Vagina (tissue), 2 donors: ENCODE results near the gene TNFRSF13B. TPM values are rescaled to one million over a fixed set of nuclear protein-coding genes. Genes with fewer than 3 reads are reported as not detected.

Experiments
- DNase-seq, 2 donors: peaks; one replicate each; pipeline ENCODE4 v3.0.0-alpha.2; 2017; ENCODE audit errors: extremely low spot score in 2 of 2
- H3K27ac ChIP-seq: fragments of 200-600 bp; sonication (generic); one replicate; pipeline ENCODE4 v1.5.1; 2019
- H3K27me3 ChIP-seq: fragments of 200-600 bp; sonication (generic); one replicate; pipeline ENCODE4 v1.5.1; 2019
- H3K36me3 ChIP-seq, 2 donors: fragments of 200-600 bp; sonication (generic); one replicate each; pipeline ENCODE4 v1.5.1; 2017 to 2019
- H3K4me1 ChIP-seq: fragments of 200-600 bp; sonication (generic); one replicate; pipeline ENCODE4 v1.5.1; 2019
- H3K4me3 ChIP-seq, 2 donors: fragments of 200-600 bp; sonication (generic); 1 replicate in 1 of 2; 2 replicates in 1 of 2; pipeline ENCODE4 v1.5.1; 2016 to 2019
- H3K9me3 ChIP-seq: fragments of 200-600 bp; sonication (generic); one replicate; pipeline ENCODE4 v1.5.1; 2019
- CTCF ChIP-seq, 3 experiments: fragments of 450-650 bp in 2 of 3; fragments of 200-600 bp in 1 of 3; sonication (generic) in 1 of 3; IDR thresholded peaks; one replicate each; pipeline ENCODE4 v1.5.1; 2017 to 2019; ENCODE audit warnings: antibody characterized with exemption in 3 of 3, mild to moderate bottlenecking in 2 of 3, moderate library complexity in 2 of 3
- POLR2A ChIP-seq, 2 donors: fragments of 450-650 bp; IDR thresholded peaks; one replicate each; pipeline ENCODE4 v1.6.1; 2017; ENCODE audit warnings: antibody characterized with exemption in 2 of 2, mild to moderate bottlenecking in 2 of 2, moderate library complexity in 2 of 2
- POLR2AphosphoS5 ChIP-seq, 2 donors: sonication (generic); formaldehyde crosslinking; IDR thresholded peaks; one replicate each; pipeline ENCODE4 v1.9.0; 2017; ENCODE audit warnings: antibody characterized with exemption in 2 of 2, mild to moderate bottlenecking in 2 of 2, low read depth in 1 of 2; ENCODE audit not compliant: insufficient read depth in 1 of 2
- intact Hi-C: fragments of 100-400 bp; cut with DNase I; formaldehyde crosslinking; loops from one replicate; pipeline ENCODE4 v1.15.1; 2023
- total RNA-seq: library from RNA; depleted of rRNA; stranded (reverse); fragments of >200 nt; gene quantifications from one replicate; pipeline ENCODE4 v1.2.3, GENCODE V29; 2016

TNFRSF13B gene
- total RNA-seq, 1 donor from 2014 or later, result not detected

DNA sequence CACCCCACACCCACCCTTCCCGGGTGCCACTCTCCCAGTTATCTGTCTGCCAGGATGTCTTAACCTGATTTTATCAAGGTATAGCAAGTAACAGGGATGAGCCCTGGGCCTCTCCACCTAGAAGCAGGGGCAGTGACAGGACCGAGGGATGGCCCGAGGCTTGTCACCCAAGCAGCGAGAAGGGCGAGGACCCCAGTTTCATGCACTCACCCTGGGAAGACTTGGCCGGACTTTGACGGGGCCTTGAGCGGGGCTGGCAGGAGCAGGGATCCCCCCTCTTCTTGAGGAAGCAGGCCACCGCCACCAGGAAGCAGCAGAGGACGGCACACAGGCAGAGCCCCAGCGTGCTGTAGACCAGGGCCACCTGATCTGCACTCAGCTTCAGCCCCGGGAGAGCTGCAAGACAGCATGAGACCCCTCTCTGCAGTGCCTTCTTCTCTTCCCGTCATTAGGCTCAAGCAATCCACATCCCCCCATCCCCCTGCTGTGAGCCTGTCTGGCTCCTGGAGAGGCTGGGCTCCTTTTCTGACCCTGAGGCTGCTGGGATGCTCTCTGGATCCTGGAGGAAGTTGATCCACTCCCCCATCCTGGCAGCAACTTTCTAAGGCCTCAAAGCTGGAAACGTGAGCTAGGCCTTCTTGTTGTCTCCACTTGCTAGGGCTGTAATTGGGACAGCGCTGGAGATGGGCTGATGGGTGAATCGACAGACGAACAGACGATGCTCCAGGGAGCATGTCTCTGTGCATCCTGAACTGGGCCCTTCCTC lies 31.6 kb downstream of the TNFRSF13B start:
- intact Hi-C loops, result no loop called here
- H3K4me1 ChIP-seq, result no peaks in the 10 kb centered on the region
- H3K4me3 ChIP-seq, result no peak overlapping the region
- no peak overlapping the region for H3K27ac ChIP-seq
- H3K9me3 ChIP-seq, result no peaks in the 10 kb centered on the region
- H3K27me3 ChIP-seq, result no peaks in the 10 kb centered on the region
- no peaks in the 10 kb centered on the region for H3K36me3 ChIP-seq
- no peak for DNase-seq
- TF ChIP-seq CTCF (IDR thresholded peaks at IDR 0.05), result no peak
- no peak for TF ChIP-seq POLR2A (IDR thresholded peaks at IDR 0.05)
- TF ChIP-seq POLR2AphosphoS5 (IDR thresholded peaks at IDR 0.05; ENCODE audit: insufficient read depth in 1 of 2, low read depth in 1 of 2), result no peak

DNA sequence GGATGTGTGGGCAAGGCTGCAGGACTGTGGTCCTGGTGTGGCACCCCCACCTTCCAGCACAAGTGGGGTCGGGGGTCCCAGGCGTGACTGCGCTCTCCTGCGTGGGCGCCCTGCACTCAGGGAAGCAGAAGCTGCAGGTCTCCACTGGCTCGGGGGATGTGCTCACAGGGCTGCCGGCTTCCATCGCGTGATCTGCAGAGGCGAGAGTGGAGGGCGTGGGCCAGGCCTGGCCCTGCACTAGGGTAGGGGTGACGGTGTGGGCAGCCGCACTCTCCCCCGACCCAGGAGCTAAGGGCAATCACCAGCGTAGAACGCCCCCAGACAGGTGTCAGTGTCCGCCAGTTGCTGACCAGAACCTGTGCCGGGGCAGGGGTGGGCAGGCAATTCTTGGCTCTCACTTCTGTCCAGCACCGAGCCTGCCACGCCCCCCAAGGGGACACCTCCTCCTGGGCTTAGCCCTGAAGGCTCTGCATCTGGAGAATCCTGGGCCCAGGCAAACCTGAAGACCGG lies 32.3 kb downstream of the TNFRSF13B start:
- Histone ChIP-seq H3K27me3 (no peaks in the 10 kb centered on the region), H3K9me3 (no peaks in the 10 kb centered on the region), H3K36me3 (no peaks in the 10 kb centered on the region), H3K4me3 (no peak overlapping the region), H3K27ac (no peak overlapping the region), H3K4me1 (no peaks in the 10 kb centered on the region)
- no peak for DNase-seq
- intact Hi-C loops, result no loop called here
- TF ChIP-seq POLR2AphosphoS5 (IDR thresholded peaks at IDR 0.05; ENCODE audit: insufficient read depth in 1 of 2, low read depth in 1 of 2) (no peak), CTCF (IDR thresholded peaks at IDR 0.05) (no peak), POLR2A (IDR thresholded peaks at IDR 0.05) (no peak)

DNA sequence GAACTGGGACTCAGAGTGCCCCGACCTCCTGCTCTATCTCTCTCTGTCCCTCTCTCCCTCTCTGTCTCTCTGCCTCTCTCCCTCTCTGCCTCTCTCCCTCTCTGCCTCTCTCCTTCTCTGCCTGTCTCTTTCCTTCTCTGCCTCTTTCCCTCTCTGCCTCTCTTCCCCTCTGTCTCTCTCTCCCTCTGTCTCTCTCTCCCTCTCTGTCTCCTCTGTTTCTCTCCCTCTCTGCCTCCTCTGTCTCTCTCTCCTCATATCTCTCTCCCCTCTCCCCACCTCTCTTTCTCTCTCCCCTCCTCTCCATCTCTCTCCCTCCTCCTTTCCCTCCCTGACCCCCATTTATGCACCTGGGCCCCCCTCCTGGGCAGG lies 32.7 kb downstream of the TNFRSF13B start:
- no peaks in the 10 kb centered on the region for H3K4me1 ChIP-seq
- H3K4me3 ChIP-seq, result no peak overlapping the region
- H3K36me3 ChIP-seq, result no peaks in the 10 kb centered on the region
- no peak overlapping the region for H3K27ac ChIP-seq
- no peaks in the 10 kb centered on the region for H3K27me3 ChIP-seq
- intact Hi-C loops, result no loop called here
- H3K9me3 ChIP-seq, result no peaks in the 10 kb centered on the region
- TF ChIP-seq POLR2A (IDR thresholded peaks at IDR 0.05) (no peak), POLR2AphosphoS5 (IDR thresholded peaks at IDR 0.05; ENCODE audit: insufficient read depth in 1 of 2, low read depth in 1 of 2) (no peak), CTCF (IDR thresholded peaks at IDR 0.05) (no peak)
- no peak for DNase-seq

DNA sequence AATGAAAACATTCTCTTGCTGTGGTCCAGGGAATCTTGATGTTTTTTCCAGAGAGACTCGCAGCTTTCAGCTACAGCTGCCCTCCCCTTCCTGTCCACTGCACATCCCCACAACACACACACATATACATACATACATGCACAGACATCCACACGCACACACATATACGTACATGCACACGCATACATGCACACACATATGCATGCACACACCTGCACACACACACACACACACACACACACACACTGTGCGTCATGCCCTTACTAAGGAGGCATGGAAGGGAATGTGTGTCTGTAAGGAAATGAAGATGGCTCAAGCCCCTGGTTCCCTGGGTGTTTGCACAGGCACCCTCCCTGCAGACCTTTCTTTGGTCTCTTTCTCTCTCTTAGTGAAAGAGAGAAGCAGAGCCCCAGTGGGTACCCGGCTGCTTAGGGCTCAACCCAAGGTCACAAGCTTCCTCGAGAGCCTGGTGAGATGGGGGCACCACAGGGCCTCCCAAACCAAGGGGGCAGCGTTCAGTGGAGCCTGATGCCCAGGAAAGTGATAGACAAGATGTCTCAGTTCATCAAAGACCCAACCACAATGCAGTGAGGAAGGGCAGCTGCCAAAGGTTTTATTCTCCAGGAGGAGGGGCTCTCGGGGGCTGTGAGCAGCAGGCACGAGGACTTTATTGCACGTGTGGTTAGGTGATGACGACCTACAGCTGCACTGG lies 33.3 kb downstream of the TNFRSF13B start:
- TF ChIP-seq CTCF (IDR thresholded peaks at IDR 0.05) (no peak), POLR2AphosphoS5 (IDR thresholded peaks at IDR 0.05; ENCODE audit: insufficient read depth in 1 of 2, low read depth in 1 of 2) (no peak), POLR2A (IDR thresholded peaks at IDR 0.05) (no peak)
- intact Hi-C loops, result no loop called here

GRCh38 chr17:16938031-16938430 lies 33.9 kb downstream of the TNFRSF13B start:
- DNase-seq, result peak; percentile 46 to 54
- no peaks in the 10 kb centered on the region for H3K9me3 ChIP-seq

More for the DNA sequence above, 33.3 kb downstream of the TNFRSF13B start:
- DNase-seq, result peak; percentile 56 to 58
- no peak overlapping the region for H3K4me3 ChIP-seq
- no peaks in the 10 kb centered on the region for H3K27me3 ChIP-seq
- no peaks in the 10 kb centered on the region for H3K9me3 ChIP-seq
- H3K27ac ChIP-seq, result no peak overlapping the region
- no peaks in the 10 kb centered on the region for H3K36me3 ChIP-seq
- H3K4me1 ChIP-seq, result no peaks in the 10 kb centered on the region

More at GRCh38 chr17:16938031-16938430, 33.9 kb downstream of the TNFRSF13B start:
- Histone ChIP-seq H3K4me3 (no peak overlapping the region), H3K27me3 (no peaks in the 10 kb centered on the region), H3K4me1 (no peaks in the 10 kb centered on the region), H3K36me3 (no peaks in the 10 kb centered on the region), H3K27ac (no peak overlapping the region)
- intact Hi-C loops, result no loop called here
- TF ChIP-seq CTCF (IDR thresholded peaks at IDR 0.05), result no peak
- TF ChIP-seq POLR2AphosphoS5 (IDR thresholded peaks at IDR 0.05; ENCODE audit: insufficient read depth in 1 of 2, low read depth in 1 of 2), result no peak
- no peak for TF ChIP-seq POLR2A (IDR thresholded peaks at IDR 0.05)
